A549 (cell line): ENCODE data around the gene RPN1. TPM values are rescaled to one million over a fixed set of nuclear protein-coding genes. Genes with fewer than 3 reads are reported as not detected.

Experiments used
- ATAC-seq, 2 experiments: fragments of 200-7000 bp in 1 of 2; fragments of >200 bp in 1 of 2; cut with Nextera tagmentation in 1 of 2; cut with Tn5 transposase in 1 of 2; 3 replicates each; pipeline versions ENCODE4 v1.8.0 to v1.9.1; 2018 to 2020; ENCODE audit warnings: mild to moderate bottlenecking in 1 of 2, moderate library complexity in 1 of 2
- CTCF ChIA-PET: fragments of 300-600 bp; sonication (Branson Sonifier 250); formaldehyde crosslinking; extraction: SDS; loops from one replicate; lab custom pipeline; 2021; ENCODE audit warnings: antibody characterized with exemption, inconsistent platforms; lab: Yijun Ruan, JAX
- POLR2A ChIA-PET: fragments of 350-600 bp; formaldehyde crosslinking; extraction: SDS; loops from one replicate; lab custom pipeline; 2021; ENCODE audit warnings: antibody characterized with exemption, inconsistent platforms; lab: Yijun Ruan, JAX
- DNase-seq, 2 experiments: peaks; one replicate each; pipeline versions ENCODE4 v3.0.0 to v3.0.0-alpha.2; 2011 to 2016; ENCODE audit warnings: low read depth in 1 of 2, low spot score in 1 of 2
- FAIRE-seq: peaks from 2 replicates; lab custom pipeline; 2011; peaks lifted over from hg19 to GRCh38; lab: Jason Lieb, UNC
- H3K27ac ChIP-seq, 2 experiments: fragments of >200 bp; sonication (Bioruptor Twin); formaldehyde crosslinking; 3 replicates each; pipeline ENCODE4 v1.5.1; 2016 to 2017
- H3K4me1 ChIP-seq: fragments of >200 bp; sonication (Bioruptor Twin); formaldehyde crosslinking; 3 replicates; pipeline ENCODE4 v1.6.1; 2016
- H3K4me2 ChIP-seq: fragments of >200 bp; sonication (Bioruptor Twin); formaldehyde crosslinking; 3 replicates; pipeline ENCODE4 v1.6.1; 2016
- H3K4me3 ChIP-seq: fragments of >200 bp; sonication (Bioruptor Twin); formaldehyde crosslinking; 3 replicates; pipeline ENCODE4 v1.5.1; 2016
- H3K9me3 ChIP-seq: fragments of >200 bp; sonication (Bioruptor Twin); formaldehyde crosslinking; 3 replicates; pipeline ENCODE4 v1.6.1; 2016
- CBX2 ChIP-seq: fragments of 200-600 bp; sonication (generic); IDR thresholded peaks from 2 replicates; pipeline ENCODE4 v1.6.1; 2016; ENCODE audit warnings: low read depth, mild to moderate bottlenecking, borderline replicate concordance
- CBX8 ChIP-seq: fragments of 200-600 bp; sonication (generic); IDR thresholded peaks from 2 replicates; pipeline ENCODE4 v1.6.1; 2016
- CEBPB ChIP-seq, 2 experiments: fragments of >200 bp in 1 of 2; sonication (Bioruptor Twin) in 1 of 2; formaldehyde crosslinking in 1 of 2; IDR thresholded peaks; 2 replicates each; pipeline ENCODE4 v1.6.1; 2012 to 2016
- CHD4 ChIP-seq: fragments of 200-600 bp; sonication (generic); IDR thresholded peaks from 2 replicates; pipeline ENCODE4 v1.6.1; 2016; ENCODE audit warnings: antibody characterized with exemption, mild to moderate bottlenecking, borderline replicate concordance
- E2F6 ChIP-seq: IDR thresholded peaks from 2 replicates; pipeline ENCODE4 v1.6.1; 2012; ENCODE audit warnings: low read depth, borderline replicate concordance
- EP300 ChIP-seq, 2 experiments: fragments of >200 bp; sonication (Bioruptor Twin); formaldehyde crosslinking; IDR thresholded peaks; 2 replicates in 1 of 2; 3 replicates in 1 of 2; pipeline ENCODE4 v1.6.1; 2016 to 2017
- FOSL2 ChIP-seq, 2 experiments: fragments of 450-650 bp in 1 of 2; fragments of >200 bp in 1 of 2; sonication (Bioruptor Twin) in 1 of 2; formaldehyde crosslinking; IDR thresholded peaks; 2 replicates each; pipeline versions ENCODE4 v1.5.0 to v1.6.1; 2016 to 2020; ENCODE audit warnings: mild to moderate bottlenecking in 1 of 2, moderate library complexity in 1 of 2
- GATA3 ChIP-seq: IDR thresholded peaks from 2 replicates; pipeline ENCODE4 v1.6.1; 2012; ENCODE audit warnings: borderline replicate concordance
- HEYL ChIP-seq: fragments of 250-450 bp; sonication (Bioruptor Pico); IDR thresholded peaks from 2 replicates; pipeline ENCODE4 v1.8.0; 2021; ENCODE audit warnings: mild to moderate bottlenecking, moderate library complexity
- HOXB5 ChIP-seq: fragments of 250-450 bp; sonication (Bioruptor Pico); IDR thresholded peaks from 2 replicates; pipeline ENCODE4 v1.5.0; 2020; ENCODE audit warnings: mild to moderate bottlenecking, moderate library complexity
- JUN ChIP-seq, 2 experiments: fragments of >200 bp; sonication (Bioruptor Twin); formaldehyde crosslinking; IDR thresholded peaks; 2 replicates in 1 of 2; 3 replicates in 1 of 2; pipeline ENCODE4 v1.6.1; 2016 to 2017
- JUNB ChIP-seq: fragments of >200 bp; sonication (Bioruptor Twin); formaldehyde crosslinking; IDR thresholded peaks from 2 replicates; pipeline ENCODE4 v1.6.1; 2016
- KDM1A ChIP-seq: fragments of 200-600 bp; sonication (generic); IDR thresholded peaks from 2 replicates; pipeline ENCODE4 v1.6.1; 2016; ENCODE audit warnings: low read depth, mild to moderate bottlenecking
- KDM5A ChIP-seq: fragments of 200-600 bp; sonication (generic); IDR thresholded peaks from 2 replicates; pipeline ENCODE4 v1.6.1; 2016; ENCODE audit warnings: antibody characterized with exemption, mild to moderate bottlenecking
- MAFK ChIP-seq: fragments of 450-650 bp; IDR thresholded peaks from 2 replicates; pipeline ENCODE4 v1.6.1; 2014; ENCODE audit not compliant: partially characterized antibody
- NFE2L2 ChIP-seq: fragments of 150-350 bp; conservative IDR thresholded peaks from 2 replicates; pipeline ENCODE4 v1.6.1; 2014; ENCODE audit warnings: low read length
- NR3C1 ChIP-seq: fragments of >200 bp; sonication (Bioruptor Twin); formaldehyde crosslinking; IDR thresholded peaks from 3 replicates; pipeline ENCODE4 v1.6.1; 2017
- PHF8 ChIP-seq: fragments of 200-600 bp; sonication (generic); IDR thresholded peaks from 2 replicates; pipeline ENCODE4 v1.6.1; 2016; ENCODE audit warnings: low read depth, mild to moderate bottlenecking, antibody characterized with exemption, moderate library complexity, borderline replicate concordance
- POLR2A ChIP-seq: IDR thresholded peaks from 2 replicates; pipeline ENCODE4 v1.6.1; 2012; ENCODE audit warnings: mild to moderate bottlenecking, low read length
- RFX5 ChIP-seq: fragments of 450-650 bp; IDR thresholded peaks from 2 replicates; pipeline ENCODE4 v1.7.1; 2014; ENCODE audit warnings: antibody characterized with exemption, mild to moderate bottlenecking, moderate library complexity
- RNF2 ChIP-seq: fragments of 200-600 bp; sonication (generic); IDR thresholded peaks from 2 replicates; pipeline ENCODE4 v1.6.1; 2016; ENCODE audit warnings: low read depth, mild to moderate bottlenecking, antibody characterized with exemption, moderate library complexity, borderline replicate concordance
- TFCP2L1 ChIP-seq: fragments of 250-450 bp; sonication (Bioruptor Pico); IDR thresholded peaks from 2 replicates; pipeline ENCODE4 v1.5.0; 2021; ENCODE audit warnings: mild to moderate bottlenecking
- TP53 ChIP-seq: fragments of 250-450 bp; sonication (Bioruptor Pico); IDR thresholded peaks from 2 replicates; pipeline ENCODE4 v1.5.0; 2021; ENCODE audit warnings: mild to moderate bottlenecking, moderate library complexity
- ZFP36 ChIP-seq: fragments of 450-650 bp; IDR thresholded peaks from 2 replicates; pipeline ENCODE4 v1.6.1; 2014; ENCODE audit warnings: borderline replicate concordance; ENCODE audit not compliant: partially characterized antibody
- ZSCAN20 ChIP-seq: fragments of 250-450 bp; sonication (Bioruptor Pico); IDR thresholded peaks from 2 replicates; pipeline ENCODE4 v1.8.0; 2022; ENCODE audit warnings: mild to moderate bottlenecking, moderate library complexity
- WGBS: methylation state at CpG from one replicate; pipeline ENCODE4 v1.1.6; 2017; ENCODE audit errors: missing lambda C conversion rate; 5-methylcytosine and 5-hydroxymethylcytosine counted together
- polyA plus RNA-seq, 4 experiments: library from polyadenylated mRNA; depleted of rRNA in 3 of 4; stranded (reverse); fragments of >200 nt; fragmentation: RNase III in 1 of 4; extraction: RNeasy Plus Mini Kit Qiagen cat#74134 plus additional on column Dnase treatment in 1 of 4; gene quantifications; 2 replicates in 3 of 4; 3 replicates in 1 of 4; pipeline ENCODE4 v1.2.3, GENCODE V29; 2011 to 2017
- TF ChIP-seq, protein P1 (sequence below): IDR thresholded peaks from 2 replicates; pipeline ENCODE4 v1.6.1; 2012
- TF ChIP-seq, protein P2 (sequence below): fragments of >200 bp; sonication (Bioruptor Twin); formaldehyde crosslinking; IDR thresholded peaks from 3 replicates; pipeline ENCODE4 v1.5.1; 2016
- TF ChIP-seq, protein P3 (sequence below): fragments of 250-450 bp; sonication (Bioruptor Pico); IDR thresholded peaks from 2 replicates; pipeline ENCODE4 v1.5.0; 2020; ENCODE audit warnings: low read depth, mild to moderate bottlenecking, moderate library complexity
- TF ChIP-seq, protein P4 (sequence below): fragments of 150-350 bp; IDR thresholded peaks from 2 replicates; pipeline ENCODE4 v1.6.1; 2014; ENCODE audit warnings: low read depth, mild to moderate bottlenecking, low read length

Gene RPN1
- polyA plus RNA-seq, 2 of the 4 experiments (the other 2 are of a cell fraction), result 145 to 279 TPM

GRCh38 chr3:128577711-128578110, 72.9 kb downstream of the RPN1 start:
- Histone ChIP-seq H3K4me1 (no peaks in the 10 kb centered on the region), H3K9me3 (peaks cover 4% of the 10 kb centered on the region; the same call in 1 of the 3 replicates), H3K27ac (no peak overlapping the region), H3K4me2 (no peak overlapping the region), H3K4me3 (no peak overlapping the region)
- ChIA-PET POLR2A (no interaction called here), CTCF (no interaction called here)
- WGBS, result 77% methylated on average over 8 of the region's 10 CpGs
- FAIRE-seq, result no peak
- DNase-seq, result no peak
- ATAC-seq, result no peak
- TF ChIP-seq, protein P1, sequence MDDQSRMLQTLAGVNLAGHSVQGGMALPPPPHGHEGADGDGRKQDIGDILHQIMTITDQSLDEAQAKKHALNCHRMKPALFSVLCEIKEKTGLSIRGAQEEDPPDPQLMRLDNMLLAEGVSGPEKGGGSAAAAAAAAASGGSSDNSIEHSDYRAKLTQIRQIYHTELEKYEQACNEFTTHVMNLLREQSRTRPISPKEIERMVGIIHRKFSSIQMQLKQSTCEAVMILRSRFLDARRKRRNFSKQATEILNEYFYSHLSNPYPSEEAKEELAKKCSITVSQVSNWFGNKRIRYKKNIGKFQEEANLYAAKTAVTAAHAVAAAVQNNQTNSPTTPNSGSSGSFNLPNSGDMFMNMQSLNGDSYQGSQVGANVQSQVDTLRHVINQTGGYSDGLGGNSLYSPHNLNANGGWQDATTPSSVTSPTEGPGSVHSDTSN, result no peak
- TF ChIP-seq GATA3 (no peak), FOSL2 (IDR thresholded peaks at IDR 0.05) (no peak), FOSL2 (CRISPR knock-in tag; IDR thresholded peaks at IDR 0.05) (no peak), ZFP36 (no peak), KDM1A (no peak), RNF2 (no peak), POLR2A (no peak), PHF8 (no peak), CBX2 (no peak), MAFK (no peak), ZSCAN20 (CRISPR knock-in tag) (no peak), JUN (IDR thresholded peaks at IDR 0.05) (no peak), NFE2L2 (no peak), E2F6 (no peak), NR3C1 (no peak), RFX5 (no peak)
- TF ChIP-seq, protein P2, sequence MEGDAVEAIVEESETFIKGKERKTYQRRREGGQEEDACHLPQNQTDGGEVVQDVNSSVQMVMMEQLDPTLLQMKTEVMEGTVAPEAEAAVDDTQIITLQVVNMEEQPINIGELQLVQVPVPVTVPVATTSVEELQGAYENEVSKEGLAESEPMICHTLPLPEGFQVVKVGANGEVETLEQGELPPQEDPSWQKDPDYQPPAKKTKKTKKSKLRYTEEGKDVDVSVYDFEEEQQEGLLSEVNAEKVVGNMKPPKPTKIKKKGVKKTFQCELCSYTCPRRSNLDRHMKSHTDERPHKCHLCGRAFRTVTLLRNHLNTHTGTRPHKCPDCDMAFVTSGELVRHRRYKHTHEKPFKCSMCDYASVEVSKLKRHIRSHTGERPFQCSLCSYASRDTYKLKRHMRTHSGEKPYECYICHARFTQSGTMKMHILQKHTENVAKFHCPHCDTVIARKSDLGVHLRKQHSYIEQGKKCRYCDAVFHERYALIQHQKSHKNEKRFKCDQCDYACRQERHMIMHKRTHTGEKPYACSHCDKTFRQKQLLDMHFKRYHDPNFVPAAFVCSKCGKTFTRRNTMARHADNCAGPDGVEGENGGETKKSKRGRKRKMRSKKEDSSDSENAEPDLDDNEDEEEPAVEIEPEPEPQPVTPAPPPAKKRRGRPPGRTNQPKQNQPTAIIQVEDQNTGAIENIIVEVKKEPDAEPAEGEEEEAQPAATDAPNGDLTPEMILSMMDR, result no peak

DNA sequence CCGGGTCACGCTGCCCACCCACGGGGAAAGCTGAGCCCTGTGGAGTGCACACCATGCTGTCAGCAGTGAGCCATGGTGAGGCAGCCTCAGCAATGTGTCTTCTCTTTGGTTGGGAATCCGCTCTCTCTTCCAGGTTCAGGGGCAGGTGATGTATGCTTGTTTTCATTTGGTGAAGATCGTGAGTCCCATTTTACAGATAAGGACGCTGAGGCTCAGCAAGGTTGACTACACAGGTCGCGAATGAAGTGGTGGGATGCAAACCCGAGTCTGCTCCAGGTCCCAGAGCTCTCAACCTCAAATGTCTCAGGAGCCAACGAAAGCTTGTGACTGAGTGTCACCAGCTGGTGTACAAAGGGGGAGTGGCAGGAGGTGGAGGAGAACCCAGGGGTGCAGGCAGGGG, 74.3 kb downstream of the RPN1 start:
- CTCF ChIA-PET, result interaction anchor here (1.2 to 1.9 kb wide), 3 partner anchors 9 to 406 kb away, joined by 3 to 6 read pairs (median 5); no protein-coding TSS in a partner anchor
- no peak overlapping the region for H3K4me2 ChIP-seq
- H3K9me3 ChIP-seq, result peaks cover 4% of the 10 kb centered on the region; the same call in 1 of the 3 replicates
- POLR2A ChIA-PET, result no interaction called here
- FAIRE-seq, result no peak
- TF ChIP-seq TFCP2L1 (CRISPR knock-in tag) (no peak), EP300 (IDR thresholded peaks at IDR 0.05) (no peak), CBX8 (no peak), KDM5A (no peak), CHD4 (no peak), JUNB (no peak), CEBPB (IDR thresholded peaks at IDR 0.05) (no peak), HEYL (no peak), PHF8 (no peak), POLR2A (no peak), TP53 (no peak), ZSCAN20 (CRISPR knock-in tag) (no peak), HOXB5 (CRISPR knock-in tag) (no peak), ZFP36 (no peak)
- TF ChIP-seq, protein P3, sequence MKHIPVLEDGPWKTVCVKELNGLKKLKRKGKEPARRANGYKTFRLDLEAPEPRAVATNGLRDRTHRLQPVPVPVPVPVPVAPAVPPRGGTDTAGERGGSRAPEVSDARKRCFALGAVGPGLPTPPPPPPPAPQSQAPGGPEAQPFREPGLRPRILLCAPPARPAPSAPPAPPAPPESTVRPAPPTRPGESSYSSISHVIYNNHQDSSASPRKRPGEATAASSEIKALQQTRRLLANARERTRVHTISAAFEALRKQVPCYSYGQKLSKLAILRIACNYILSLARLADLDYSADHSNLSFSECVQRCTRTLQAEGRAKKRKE (CRISPR knock-in tag), result no peak
- TF ChIP-seq, protein P4, sequence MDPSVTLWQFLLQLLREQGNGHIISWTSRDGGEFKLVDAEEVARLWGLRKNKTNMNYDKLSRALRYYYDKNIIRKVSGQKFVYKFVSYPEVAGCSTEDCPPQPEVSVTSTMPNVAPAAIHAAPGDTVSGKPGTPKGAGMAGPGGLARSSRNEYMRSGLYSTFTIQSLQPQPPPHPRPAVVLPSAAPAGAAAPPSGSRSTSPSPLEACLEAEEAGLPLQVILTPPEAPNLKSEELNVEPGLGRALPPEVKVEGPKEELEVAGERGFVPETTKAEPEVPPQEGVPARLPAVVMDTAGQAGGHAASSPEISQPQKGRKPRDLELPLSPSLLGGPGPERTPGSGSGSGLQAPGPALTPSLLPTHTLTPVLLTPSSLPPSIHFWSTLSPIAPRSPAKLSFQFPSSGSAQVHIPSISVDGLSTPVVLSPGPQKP, result no peak
- no peak overlapping the region for H3K27ac ChIP-seq
- ATAC-seq, result no peak
- no peak overlapping the region for H3K4me3 ChIP-seq
- WGBS, result 70% methylated on average over 8 of the region's 10 CpGs
- H3K4me1 ChIP-seq, result no peaks in the 10 kb centered on the region
- no peak for DNase-seq
